Memory B cell (primary cell): Measurements from ENCODE around the gene TRAF3IP1.

Experiments used
- ATAC-seq: fragments of 150-1000 bp; cut with Tn5 transposase; 2 replicates; pipeline ENCODE4 v1.10.0; 2021; ENCODE audit warnings: low read depth, mild to moderate bottlenecking, moderate library complexity
- DNase-seq, 2 donors: peaks; one replicate each; pipeline ENCODE4 v3.0.0; 2022; ENCODE audit warnings: low spot score in 2 of 2
- H3K27ac Mint-ChIP-seq: one replicate; pipeline ENCODE4 v1.8.0; 2022; ENCODE audit warnings: mild to moderate bottlenecking, moderate library complexity, mixed read lengths
- H3K27me3 Mint-ChIP-seq: one replicate; pipeline ENCODE4 v1.8.0; 2022; ENCODE audit warnings: mixed read lengths
- H3K36me3 Mint-ChIP-seq: one replicate; pipeline ENCODE4 v1.8.0; 2022; ENCODE audit warnings: mild to moderate bottlenecking, mixed read lengths
- H3K4me1 Mint-ChIP-seq: one replicate; pipeline ENCODE4 v1.8.0; 2022; ENCODE audit warnings: mixed read lengths
- H3K4me3 Mint-ChIP-seq: one replicate; pipeline ENCODE4 v1.8.0; 2022; ENCODE audit warnings: mild to moderate bottlenecking, moderate library complexity, mixed read lengths
- H3K9me3 Mint-ChIP-seq: one replicate; pipeline ENCODE4 v1.8.0; 2022; ENCODE audit warnings: mixed read lengths

TRAF3IP1 gene

DNA sequence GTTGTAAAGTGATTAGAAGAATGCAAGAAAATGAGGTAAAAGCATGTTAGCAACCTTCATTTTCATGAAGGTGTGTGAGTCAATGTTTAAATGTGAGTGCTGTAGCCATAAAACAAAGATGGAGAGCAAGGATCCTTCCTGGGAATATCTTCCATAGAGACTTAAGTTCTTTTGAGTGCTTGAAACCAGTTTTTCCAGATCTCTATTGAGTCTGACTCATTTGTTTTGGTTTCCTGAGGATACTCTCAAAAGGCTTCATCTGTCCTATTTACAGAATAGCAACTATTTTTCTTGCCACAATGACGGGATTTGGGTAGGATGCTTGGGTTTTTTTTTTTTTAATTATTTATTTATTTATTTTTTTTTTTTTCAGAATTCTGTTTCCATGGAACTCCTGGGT lies 60.5 kb downstream of the TRAF3IP1 start:
- H3K27me3 Mint-ChIP-seq = no peaks in the 10 kb centered on the region
- no peak for ATAC-seq
- H3K4me1 Mint-ChIP-seq = peaks cover 14% of the 10 kb centered on the region
- no peak overlapping the region for H3K4me3 Mint-ChIP-seq
- H3K27ac Mint-ChIP-seq = no peak overlapping the region
- DNase-seq = no peak
- H3K36me3 Mint-ChIP-seq = peaks cover 29% of the 10 kb centered on the region
- no peaks in the 10 kb centered on the region for H3K9me3 Mint-ChIP-seq

DNA sequence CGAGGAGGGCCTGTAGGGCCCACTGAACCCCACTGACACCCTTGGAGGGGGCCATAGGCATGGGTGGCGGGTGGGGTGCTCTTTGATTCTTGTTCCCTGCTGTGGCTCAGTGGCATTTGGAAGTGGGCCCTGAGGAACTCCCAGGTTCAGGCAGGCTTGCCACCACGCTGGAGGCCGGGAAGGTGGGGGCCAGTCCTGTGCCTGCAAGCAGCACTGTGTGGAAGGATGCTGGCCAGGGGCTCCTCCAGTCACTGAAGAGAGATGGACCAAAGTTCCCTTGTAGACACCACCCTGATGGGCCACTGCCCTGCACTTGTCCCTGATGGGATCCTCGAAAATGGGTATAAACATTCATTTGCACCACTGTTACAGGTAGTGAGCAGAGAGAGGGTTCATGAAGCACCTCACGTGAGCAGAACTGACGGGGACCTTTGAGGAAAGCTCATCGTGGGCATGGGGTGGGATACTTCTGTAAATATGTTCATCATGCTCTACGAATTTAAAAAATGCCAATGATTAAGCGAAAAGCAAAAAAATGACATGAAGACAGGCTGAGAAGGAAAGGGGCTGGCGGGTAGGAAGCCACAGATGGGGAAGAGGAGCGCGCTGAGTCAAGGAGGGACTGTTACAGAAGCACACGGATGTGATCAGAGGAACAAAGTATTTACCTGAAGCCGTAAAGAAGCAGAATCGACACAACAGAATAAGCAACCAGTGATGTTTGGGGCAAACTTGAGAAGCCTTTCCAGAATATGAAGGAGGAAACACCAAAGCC lies 61.2 kb downstream of the TRAF3IP1 start:
- Mint-ChIP-seq H3K27me3 (no peaks in the 10 kb centered on the region), H3K27ac (no peak overlapping the region), H3K4me1 (peaks cover 14% of the 10 kb centered on the region), H3K4me3 (no peak overlapping the region), H3K9me3 (no peaks in the 10 kb centered on the region), H3K36me3 (peaks cover 31% of the 10 kb centered on the region)
- DNase-seq (no peak), ATAC-seq (no peak)

DNA sequence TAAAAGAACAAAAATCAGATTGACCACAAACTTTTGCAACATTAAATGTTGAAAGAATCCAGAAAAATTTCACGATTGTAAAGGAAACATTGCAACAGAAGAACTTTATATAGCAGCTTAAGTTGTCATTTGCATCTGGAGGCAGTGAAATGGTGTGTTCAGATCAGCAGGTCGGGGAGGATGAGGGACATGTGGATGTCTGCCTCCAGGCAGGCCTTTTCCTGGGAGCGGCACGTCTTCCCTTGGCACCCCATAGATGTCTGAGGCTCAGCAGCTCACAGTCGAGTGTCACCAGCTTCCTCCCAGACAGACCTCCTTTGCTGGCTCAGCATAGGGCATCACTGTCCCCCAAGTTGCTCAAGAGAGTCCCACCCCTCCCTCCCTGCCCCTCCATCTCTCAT lies 62.1 kb downstream of the TRAF3IP1 start:
- H3K27me3 Mint-ChIP-seq = no peaks in the 10 kb centered on the region
- H3K4me3 Mint-ChIP-seq = no peak overlapping the region
- H3K27ac Mint-ChIP-seq = no peak overlapping the region
- no peaks in the 10 kb centered on the region for H3K9me3 Mint-ChIP-seq
- DNase-seq (no peak), ATAC-seq (no peak)
- peaks cover 31% of the 10 kb centered on the region for H3K36me3 Mint-ChIP-seq
- peaks cover 7% of the 10 kb centered on the region for H3K4me1 Mint-ChIP-seq

DNA sequence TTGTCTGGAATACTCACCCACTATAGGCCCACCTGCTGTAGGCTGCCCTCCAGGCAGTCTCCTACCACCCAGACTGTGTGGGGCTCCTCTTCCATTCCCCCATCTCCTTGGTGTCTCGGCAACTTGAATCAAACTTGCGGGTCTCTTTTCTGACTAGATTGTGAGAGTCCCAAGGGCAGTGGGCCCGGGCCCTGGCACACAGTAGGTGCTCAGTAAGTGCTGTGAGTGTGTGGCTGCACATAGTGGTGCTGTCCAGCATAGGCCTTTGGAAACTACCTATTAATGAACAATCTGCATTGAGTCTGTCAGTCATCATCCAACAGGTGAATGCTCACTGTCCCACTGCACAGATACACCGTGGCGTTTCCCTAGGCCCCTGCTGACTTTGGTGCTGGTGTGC lies 62.8 kb downstream of the TRAF3IP1 start:
- Mint-ChIP-seq H3K4me1 (peaks cover 7% of the 10 kb centered on the region), H3K27ac (no peak overlapping the region), H3K36me3 (peaks cover 31% of the 10 kb centered on the region), H3K27me3 (no peaks in the 10 kb centered on the region), H3K9me3 (no peaks in the 10 kb centered on the region), H3K4me3 (no peak overlapping the region)
- no peak for ATAC-seq
- no peak for DNase-seq

DNA sequence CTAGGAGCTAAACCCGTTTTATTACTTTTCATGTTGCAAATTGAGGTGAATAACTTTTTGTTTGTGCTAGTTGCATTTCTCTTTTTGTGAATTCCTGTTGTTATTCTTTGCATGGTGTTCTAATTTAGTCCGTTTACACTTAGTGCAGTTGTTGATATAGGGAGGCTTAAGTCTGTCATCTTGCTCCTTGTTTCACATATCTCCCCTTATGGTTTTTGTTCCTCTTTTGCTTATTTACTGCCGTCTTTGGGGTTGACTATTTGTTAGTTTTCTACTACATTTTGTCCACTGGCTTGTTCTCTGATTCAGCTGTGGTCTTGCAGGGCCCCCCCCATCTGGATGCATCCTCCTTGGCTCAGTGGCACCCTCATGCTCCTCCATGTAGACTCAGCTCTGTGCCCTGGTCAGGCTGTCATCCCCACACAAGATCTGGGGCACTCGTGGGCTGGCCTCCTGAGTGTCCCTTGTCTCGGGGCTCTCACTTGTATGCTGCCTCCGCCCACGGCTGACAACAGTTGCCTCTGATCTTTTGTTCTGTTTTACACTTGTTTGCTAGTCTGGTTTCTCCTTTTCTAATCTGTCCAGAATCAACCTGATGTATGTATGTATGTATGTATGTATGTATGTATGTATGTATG lies 63.5 kb downstream of the TRAF3IP1 start:
- no peak for DNase-seq
- peaks cover 7% of the 10 kb centered on the region for H3K4me1 Mint-ChIP-seq
- no peak overlapping the region for H3K27ac Mint-ChIP-seq
- peaks cover 31% of the 10 kb centered on the region for H3K36me3 Mint-ChIP-seq
- H3K9me3 Mint-ChIP-seq = no peaks in the 10 kb centered on the region
- no peak overlapping the region for H3K4me3 Mint-ChIP-seq
- H3K27me3 Mint-ChIP-seq = no peaks in the 10 kb centered on the region
- ATAC-seq = no peak

GRCh38 chr2:238387332-238387731 lies 67.0 kb downstream of the TRAF3IP1 start:
- H3K4me1 Mint-ChIP-seq = peaks cover 4% of the 10 kb centered on the region
- ATAC-seq = no peak
- no peaks in the 10 kb centered on the region for H3K27me3 Mint-ChIP-seq
- DNase-seq = no peak
- H3K4me3 Mint-ChIP-seq = no peak overlapping the region
- peaks cover 15% of the 10 kb centered on the region for H3K36me3 Mint-ChIP-seq
- no peaks in the 10 kb centered on the region for H3K9me3 Mint-ChIP-seq
- H3K27ac Mint-ChIP-seq = no peak overlapping the region

GRCh38 chr2:238388794-238389193 lies 68.5 kb downstream of the TRAF3IP1 start:
- DNase-seq (no peak), ATAC-seq (no peak)
- H3K27ac Mint-ChIP-seq = no peak overlapping the region
- no peaks in the 10 kb centered on the region for H3K27me3 Mint-ChIP-seq
- no peaks in the 10 kb centered on the region for H3K9me3 Mint-ChIP-seq
- H3K4me3 Mint-ChIP-seq = no peak overlapping the region
- H3K4me1 Mint-ChIP-seq = peaks cover 4% of the 10 kb centered on the region
- peaks cover 5% of the 10 kb centered on the region for H3K36me3 Mint-ChIP-seq

DNA sequence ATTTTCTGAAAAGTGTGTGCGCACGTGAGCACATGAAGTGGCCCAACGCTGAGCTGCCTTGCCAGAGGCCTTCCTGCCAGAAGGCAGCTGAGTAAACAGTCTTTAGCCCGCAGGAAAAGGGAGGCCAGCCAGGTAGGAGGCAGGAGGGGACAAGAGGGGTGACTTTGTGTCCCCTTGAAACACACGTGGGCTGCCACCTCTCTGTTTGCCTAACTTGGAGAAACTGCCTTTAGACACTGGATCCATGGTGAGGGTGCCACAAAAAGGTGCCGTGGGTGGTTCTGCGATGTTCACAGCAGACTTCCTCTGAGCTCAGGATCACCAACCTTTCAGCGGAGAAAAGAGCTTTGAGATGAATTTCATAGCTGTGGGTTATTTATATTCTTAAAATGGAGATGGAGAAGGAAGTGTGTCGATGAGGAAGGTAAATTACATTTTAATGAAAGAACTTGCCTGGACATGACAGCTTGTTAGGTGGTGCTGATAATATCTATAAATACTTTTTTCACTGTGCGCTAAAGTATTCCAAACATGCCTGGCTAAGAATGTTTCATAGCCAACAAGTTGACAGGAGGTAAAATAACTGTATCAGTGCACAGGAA lies 69.8 kb downstream of the TRAF3IP1 start:
- no peak for DNase-seq
- no peak for ATAC-seq
- no peak overlapping the region for H3K4me3 Mint-ChIP-seq
- peaks cover 3% of the 10 kb centered on the region for H3K36me3 Mint-ChIP-seq
- H3K9me3 Mint-ChIP-seq = no peaks in the 10 kb centered on the region
- no peaks in the 10 kb centered on the region for H3K4me1 Mint-ChIP-seq
- no peak overlapping the region for H3K27ac Mint-ChIP-seq
- no peaks in the 10 kb centered on the region for H3K27me3 Mint-ChIP-seq

DNA sequence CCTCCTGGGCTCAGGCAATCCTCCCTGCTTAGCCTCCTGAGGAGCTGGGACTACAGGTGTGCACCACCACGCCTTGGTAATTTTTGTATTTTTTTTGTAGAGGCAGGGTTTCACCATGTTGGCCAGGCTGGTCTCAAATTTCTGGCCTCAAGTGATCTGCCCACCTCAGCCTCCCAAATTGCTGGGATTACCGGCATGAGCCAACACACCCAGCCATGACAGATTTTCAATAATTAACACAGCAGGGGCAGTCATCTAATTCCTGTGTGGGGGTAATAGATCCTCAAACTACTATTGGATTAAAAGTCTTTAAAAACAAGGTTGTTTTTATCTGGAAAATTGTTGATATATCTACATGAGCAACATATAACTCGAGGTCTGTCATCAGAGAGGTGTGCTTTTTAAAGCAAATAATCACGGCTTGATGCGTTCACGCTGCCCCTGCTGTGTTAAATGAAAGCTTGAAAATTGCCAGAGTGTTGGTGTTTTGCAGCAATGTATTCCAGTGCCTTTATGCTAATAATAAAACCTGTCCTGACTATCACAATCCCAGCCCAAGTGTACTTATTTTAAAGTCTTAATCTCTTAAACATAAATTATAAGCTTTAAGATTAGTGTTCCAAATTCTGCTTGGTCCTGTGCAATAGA lies 70.8 kb downstream of the TRAF3IP1 start:
- no peaks in the 10 kb centered on the region for H3K9me3 Mint-ChIP-seq
- H3K36me3 Mint-ChIP-seq = peaks cover 2% of the 10 kb centered on the region
- no peaks in the 10 kb centered on the region for H3K27me3 Mint-ChIP-seq
- ATAC-seq (no peak), DNase-seq (no peak)
- no peak overlapping the region for H3K4me3 Mint-ChIP-seq
- H3K27ac Mint-ChIP-seq = no peak overlapping the region
- no peaks in the 10 kb centered on the region for H3K4me1 Mint-ChIP-seq

DNA sequence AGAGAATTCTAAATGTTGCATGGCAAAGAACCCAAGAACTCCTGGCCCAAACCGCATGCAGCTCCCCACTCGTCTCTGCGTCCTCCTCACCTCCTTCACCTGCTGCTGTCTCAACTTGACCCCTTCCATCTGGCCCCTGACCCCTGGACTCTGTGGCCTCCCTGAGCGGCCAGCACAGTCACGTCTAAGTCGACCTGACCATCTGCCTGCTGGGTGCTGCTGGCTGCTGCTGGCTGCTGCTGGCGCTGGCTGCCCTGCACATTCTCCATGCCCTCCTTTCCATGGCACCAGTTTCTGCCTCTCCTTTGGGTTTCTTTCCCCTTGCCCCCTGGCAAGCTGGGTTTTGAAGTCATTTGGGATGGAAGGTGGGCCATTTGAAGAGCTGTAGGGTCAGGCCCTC lies 76.3 kb downstream of the TRAF3IP1 start:
- Mint-ChIP-seq H3K9me3 (no peaks in the 10 kb centered on the region), H3K36me3 (peaks cover 8% of the 10 kb centered on the region), H3K27ac (no peak overlapping the region), H3K4me1 (no peaks in the 10 kb centered on the region), H3K27me3 (no peaks in the 10 kb centered on the region), H3K4me3 (no peak overlapping the region)
- ATAC-seq (no peak), DNase-seq (no peak)

DNA sequence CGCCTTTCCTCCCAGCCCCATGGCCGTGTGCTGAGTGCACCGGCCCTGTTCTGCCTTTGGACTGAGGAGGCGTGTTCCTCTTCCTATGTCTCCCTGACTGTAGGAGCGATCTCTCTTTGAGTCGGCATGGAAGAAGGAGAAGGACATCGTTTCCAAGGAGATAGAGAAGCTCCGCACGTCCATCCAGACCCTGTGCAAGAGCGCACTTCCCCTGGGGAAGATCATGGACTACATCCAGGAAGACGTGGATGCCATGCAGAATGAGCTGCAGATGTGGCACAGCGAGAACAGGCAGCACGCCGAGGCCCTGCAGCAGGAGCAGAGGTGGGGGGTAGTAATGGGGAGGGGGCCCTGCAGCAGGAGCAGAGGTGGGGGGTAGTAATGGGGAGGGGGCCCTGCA lies 77.0 kb downstream of the TRAF3IP1 start:
- Mint-ChIP-seq H3K4me1 (no peaks in the 10 kb centered on the region), H3K4me3 (no peak overlapping the region), H3K27me3 (no peaks in the 10 kb centered on the region), H3K27ac (no peak overlapping the region), H3K36me3 (peaks cover 8% of the 10 kb centered on the region), H3K9me3 (no peaks in the 10 kb centered on the region)
- ATAC-seq = no peak
- no peak for DNase-seq

DNA sequence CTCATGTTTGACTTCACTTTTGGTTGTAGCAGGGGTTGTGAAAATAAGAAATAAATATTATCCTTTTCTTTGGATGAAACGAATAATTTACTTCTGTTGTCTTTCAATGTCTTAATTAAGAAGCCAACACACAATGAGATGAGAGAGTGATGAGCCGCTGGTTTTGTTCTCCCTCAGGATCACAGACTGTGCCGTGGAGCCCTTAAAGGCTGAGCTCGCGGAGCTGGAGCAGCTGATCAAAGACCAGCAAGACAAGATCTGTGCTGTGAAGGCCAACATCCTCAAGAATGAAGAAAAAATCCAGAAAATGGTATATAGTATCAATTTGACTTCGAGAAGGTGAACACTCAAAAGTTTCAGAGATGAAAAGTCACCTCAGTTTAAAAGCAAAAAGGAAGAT lies 78.3 kb downstream of the TRAF3IP1 start:
- Mint-ChIP-seq H3K36me3 (peaks cover 8% of the 10 kb centered on the region), H3K27me3 (no peaks in the 10 kb centered on the region), H3K4me1 (no peaks in the 10 kb centered on the region), H3K4me3 (no peak overlapping the region), H3K9me3 (no peaks in the 10 kb centered on the region), H3K27ac (no peak overlapping the region)
- DNase-seq (no peak), ATAC-seq (no peak)

DNA sequence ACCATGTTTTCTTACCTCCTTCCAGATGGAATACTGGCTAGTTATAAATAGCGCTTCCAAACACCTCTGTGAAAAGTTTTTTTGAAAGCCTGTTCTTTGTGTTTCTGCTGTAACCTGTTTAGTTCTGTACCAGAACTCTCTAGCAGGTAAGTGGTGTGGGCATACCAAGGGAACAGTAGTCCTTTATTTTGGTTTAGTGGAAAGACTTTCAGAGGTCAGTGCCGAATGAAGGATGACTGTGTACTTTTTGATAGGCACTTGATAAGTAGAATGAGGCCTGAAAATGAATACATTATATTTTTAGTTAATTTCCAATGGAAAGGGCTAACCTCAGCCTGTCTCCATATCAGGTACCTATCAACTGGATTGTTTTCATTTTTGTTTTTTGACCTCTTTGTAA lies 78.8 kb downstream of the TRAF3IP1 start:
- no peaks in the 10 kb centered on the region for H3K27me3 Mint-ChIP-seq
- H3K9me3 Mint-ChIP-seq = no peaks in the 10 kb centered on the region
- H3K36me3 Mint-ChIP-seq = peaks cover 8% of the 10 kb centered on the region
- no peak overlapping the region for H3K27ac Mint-ChIP-seq
- DNase-seq (no peak), ATAC-seq (no peak)
- no peak overlapping the region for H3K4me3 Mint-ChIP-seq
- no peaks in the 10 kb centered on the region for H3K4me1 Mint-ChIP-seq

DNA sequence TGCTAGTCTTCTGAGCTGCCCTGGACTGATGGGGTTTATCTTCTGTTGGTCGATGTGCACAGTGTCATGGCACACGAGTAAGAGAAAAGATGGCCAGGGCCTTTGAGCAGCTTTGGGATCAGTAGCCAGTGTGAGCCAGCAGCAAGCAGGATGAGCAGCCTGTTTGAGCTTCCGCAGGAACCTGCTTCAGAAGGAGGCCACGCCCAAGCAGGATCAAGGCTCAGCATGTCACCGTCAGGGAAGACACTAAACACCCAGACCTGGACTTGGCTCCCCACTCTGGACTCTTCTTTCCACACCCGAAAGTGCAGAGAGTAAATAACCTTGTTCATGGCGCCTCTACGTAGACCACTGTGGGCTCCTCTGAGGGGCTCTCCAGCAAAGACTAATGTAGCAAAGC lies 81.2 kb downstream of the TRAF3IP1 start:
- peaks cover 6% of the 10 kb centered on the region for H3K36me3 Mint-ChIP-seq
- no peaks in the 10 kb centered on the region for H3K9me3 Mint-ChIP-seq
- ATAC-seq (no peak), DNase-seq (no peak)
- H3K4me1 Mint-ChIP-seq = no peaks in the 10 kb centered on the region
- H3K4me3 Mint-ChIP-seq = no peak overlapping the region
- H3K27me3 Mint-ChIP-seq = no peaks in the 10 kb centered on the region
- H3K27ac Mint-ChIP-seq = no peak overlapping the region
